K562 (cell line): Measurements from ENCODE around the gene TMED5.
"Not testable (repeated sequence)": the region's sequence is repeated elsewhere in the genome, so short reads cannot be mapped to it uniquely, and the experiment has no call there.

Experiments used
- BRD9 ChIP-seq: fragments of 450-650 bp; IDR thresholded peaks from 2 replicates; pipeline ENCODE4 v1.6.1; 2018; ENCODE audit warnings: low read depth; ENCODE audit not compliant: partially characterized antibody
- POLR2A ChIP-seq: fragments of 450-650 bp; conservative IDR thresholded peaks from 2 replicates; pipeline ENCODE4 v1.6.1; 2016

- not testable (repeated sequence) for TF ChIP-seq BRD9, POLR2A
Observed at GRCh38 chr1:93220716-93221115, 40.5 kb upstream of the TMED5 start.
